Measurements from ENCODE around the gene TMIGD3.

DNA sequence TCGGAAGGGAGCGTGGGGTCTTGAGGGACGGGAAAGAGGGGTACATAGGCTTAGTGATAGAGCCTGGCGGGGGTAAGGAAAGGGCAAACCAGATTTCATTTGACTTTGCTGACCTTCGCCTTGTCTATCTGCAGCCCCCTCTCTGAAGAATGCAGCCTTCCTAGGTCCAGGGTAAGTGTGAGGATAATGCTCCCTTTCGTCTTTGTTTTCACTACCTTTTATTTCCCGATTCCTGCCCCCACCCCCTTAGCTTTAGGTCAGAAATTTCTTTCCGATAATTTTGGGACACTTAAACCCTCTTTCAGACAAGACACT, 53.8 kb downstream of the TMIGD3 start:
- TF ChIP-seq, protein P1, sequence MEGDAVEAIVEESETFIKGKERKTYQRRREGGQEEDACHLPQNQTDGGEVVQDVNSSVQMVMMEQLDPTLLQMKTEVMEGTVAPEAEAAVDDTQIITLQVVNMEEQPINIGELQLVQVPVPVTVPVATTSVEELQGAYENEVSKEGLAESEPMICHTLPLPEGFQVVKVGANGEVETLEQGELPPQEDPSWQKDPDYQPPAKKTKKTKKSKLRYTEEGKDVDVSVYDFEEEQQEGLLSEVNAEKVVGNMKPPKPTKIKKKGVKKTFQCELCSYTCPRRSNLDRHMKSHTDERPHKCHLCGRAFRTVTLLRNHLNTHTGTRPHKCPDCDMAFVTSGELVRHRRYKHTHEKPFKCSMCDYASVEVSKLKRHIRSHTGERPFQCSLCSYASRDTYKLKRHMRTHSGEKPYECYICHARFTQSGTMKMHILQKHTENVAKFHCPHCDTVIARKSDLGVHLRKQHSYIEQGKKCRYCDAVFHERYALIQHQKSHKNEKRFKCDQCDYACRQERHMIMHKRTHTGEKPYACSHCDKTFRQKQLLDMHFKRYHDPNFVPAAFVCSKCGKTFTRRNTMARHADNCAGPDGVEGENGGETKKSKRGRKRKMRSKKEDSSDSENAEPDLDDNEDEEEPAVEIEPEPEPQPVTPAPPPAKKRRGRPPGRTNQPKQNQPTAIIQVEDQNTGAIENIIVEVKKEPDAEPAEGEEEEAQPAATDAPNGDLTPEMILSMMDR (IDR thresholded peaks at IDR 0.05; ENCODE audit: insufficient read depth, low read length, poor library complexity, severe bottlenecking): no peak
- TF ChIP-seq EZH2phosphoT487 (conservative IDR thresholded peaks at IDR 0.05; ENCODE audit: low read length): no peak
